K562 (cell line): ENCODE data around the gene C1orf167. TPM values are rescaled to one million over a fixed set of nuclear protein-coding genes. Genes with fewer than 3 reads are reported as not detected.

Experiments used
- ARHGAP35 ChIP-seq: fragments of 450-650 bp; IDR thresholded peaks from 2 replicates; pipeline ENCODE4 v1.6.1; 2018; ENCODE audit not compliant: partially characterized antibody
- CHD2 ChIP-seq: IDR thresholded peaks from 2 replicates; pipeline ENCODE4 v1.6.1; 2011; ENCODE audit warnings: low read depth, low read length
- CXXC5 ChIP-seq: fragments of 250-450 bp; sonication (Bioruptor Pico); IDR thresholded peaks from 2 replicates; pipeline ENCODE4 v1.8.0; 2022; ENCODE audit warnings: inconsistent platforms, mild to moderate bottlenecking, moderate library complexity
- ELF1 ChIP-seq: fragments of 200-800 bp; sonication (Bioruptor generic); IDR thresholded peaks from 2 replicates; pipeline ENCODE4 v1.6.1; 2016; ENCODE audit warnings: missing genetic modification characterization, missing compliant biosample characterization
- HDAC3 ChIP-seq: fragments of 450-650 bp; IDR thresholded peaks from 2 replicates; pipeline ENCODE4 v1.6.1; 2018; ENCODE audit warnings: borderline replicate concordance, mild to moderate bottlenecking, moderate library complexity; ENCODE audit not compliant: partially characterized antibody
- HNRNPK ChIP-seq: fragments of 200-400 bp; formaldehyde crosslinking; IDR thresholded peaks from one replicate; pipeline ENCODE4 v1.6.1; 2018; ENCODE audit warnings: mild to moderate bottlenecking, low read depth, low read length; ENCODE audit not compliant: poor library complexity, severe bottlenecking
- ILF3 ChIP-seq: fragments of 450-650 bp; IDR thresholded peaks from 2 replicates; pipeline ENCODE4 v1.6.1; 2018; ENCODE audit warnings: antibody characterized with exemption, mild to moderate bottlenecking, moderate library complexity, borderline replicate concordance
- L3MBTL2 ChIP-seq: fragments of 450-650 bp; IDR thresholded peaks from 2 replicates; pipeline ENCODE4 v1.6.1; 2016; ENCODE audit warnings: mild to moderate bottlenecking, moderate library complexity
- MAFF ChIP-seq: IDR thresholded peaks from 2 replicates; pipeline ENCODE4 v1.6.1; 2012; ENCODE audit warnings: low read length, improper control_type of control experiment
- MBD2 ChIP-seq: sonication (generic); IDR thresholded peaks from 2 replicates; pipeline ENCODE4 v1.6.1; 2016; ENCODE audit warnings: low read depth, borderline replicate concordance
- MEF2D ChIP-seq: conservative IDR thresholded peaks from 2 replicates; pipeline ENCODE4 v1.6.1; 2016; ENCODE audit warnings: low read depth, missing genetic modification characterization, missing compliant biosample characterization
- MTF1 ChIP-seq: fragments of 250-450 bp; sonication (Bioruptor Pico); IDR thresholded peaks from 2 replicates; pipeline ENCODE4 v1.9.0; 2021; ENCODE audit warnings: moderate library complexity, mild to moderate bottlenecking, inconsistent platforms, borderline replicate concordance
- NCOA1 ChIP-seq: fragments of 450-650 bp; IDR thresholded peaks from 2 replicates; pipeline ENCODE4 v1.6.1; 2016; ENCODE audit warnings: low read depth
- NFIC ChIP-seq: fragments of 450-650 bp; IDR thresholded peaks from 2 replicates; pipeline ENCODE4 v1.6.1; 2017; ENCODE audit warnings: mild to moderate bottlenecking, inconsistent platforms
- POLR2B ChIP-seq: fragments of 450-650 bp; IDR thresholded peaks from 2 replicates; pipeline ENCODE4 v1.6.1; 2018; ENCODE audit warnings: low read depth; ENCODE audit not compliant: partially characterized antibody
- SNRNP70 ChIP-seq: fragments of 200-400 bp; formaldehyde crosslinking; optimal IDR thresholded peaks from 2 replicates; pipeline ENCODE3; 2017; ENCODE audit warnings: low read depth, low read length
- TRIM24 ChIP-seq, 2 experiments: fragments of 450-650 bp; IDR thresholded peaks; 2 replicates each; pipeline ENCODE4 v1.6.1; 2016
- ZBTB7A ChIP-seq: IDR thresholded peaks from 2 replicates; pipeline ENCODE4 v1.6.1; 2011; ENCODE audit warnings: low read depth, mild to moderate bottlenecking, low read length, moderate library complexity, borderline replicate concordance; ENCODE audit not compliant: control insufficient read depth
- ZBTB8A ChIP-seq: fragments of 450-650 bp; IDR thresholded peaks from 2 replicates; pipeline ENCODE4 v1.6.1; 2018; ENCODE audit warnings: mild to moderate bottlenecking, moderate library complexity; ENCODE audit not compliant: partially characterized antibody
- ZNF124 ChIP-seq: sonication (generic); formaldehyde crosslinking; IDR thresholded peaks from 2 replicates; pipeline ENCODE4 v1.8.1; 2022; ENCODE audit warnings: missing genetic modification reagents
- ZNF263 ChIP-seq: sonication (generic); formaldehyde crosslinking; IDR thresholded peaks from 2 replicates; pipeline ENCODE4 v1.8.0; 2022; ENCODE audit warnings: mild to moderate bottlenecking, missing genetic modification reagents, borderline replicate concordance
- ZNF354B ChIP-seq: fragments of 250-450 bp; sonication (Bioruptor Pico); IDR thresholded peaks from 2 replicates; pipeline ENCODE4 v1.4.0; 2020
- ZNF583 ChIP-seq: fragments of 250-450 bp; sonication (Bioruptor Pico); IDR thresholded peaks from 2 replicates; pipeline ENCODE4 v1.4.0; 2020
- polyA plus RNA-seq, 8 experiments: library from polyadenylated mRNA; depleted of rRNA in 4 of 8; stranded (reverse) in 5 of 8; unstranded in 3 of 8; fragments of >200 nt; fragmentation: Nextera tagmentation in 2 of 8; fragmentation: Illumina TruSeq in 1 of 8; extraction: Ambion mirVana in 2 of 8; extraction: Trizol in 1 of 8; gene quantifications; 2 replicates each; pipeline versions ENCODE4 v1.2.1 to v1.2.3, GENCODE V29; 2011 to 2014; ENCODE audit warnings: inconsistent platforms in 1 of 8, missing spikeins in 1 of 8
- total RNA-seq, 7 experiments: library from RNA; depleted of rRNA in 6 of 7; stranded (reverse); fragments of >200 nt in 6 of 7; fragmentation: Illumina TruSeq in 2 of 7; extraction: Trizol in 2 of 7; gene quantifications; 2 replicates each; pipeline versions ENCODE4 v1.2.1 to v1.2.3, GENCODE V29; 2011 to 2021; ENCODE audit warnings: low replicate concordance in 1 of 7
- TF ChIP-seq, protein P1 (sequence below): sonication (generic); IDR thresholded peaks from 2 replicates; pipeline ENCODE4 v1.6.1; 2016
- TF ChIP-seq, protein P2 (sequence below): fragments of 200-800 bp; sonication (Bioruptor generic); IDR thresholded peaks from 2 replicates; pipeline ENCODE4 v1.6.1; 2017; ENCODE audit warnings: missing genetic modification characterization, missing compliant biosample characterization
- TF ChIP-seq, protein P3 (sequence below), 2 experiments: fragments of 450-650 bp; conservative IDR thresholded peaks; 2 replicates each; pipeline ENCODE4 v1.6.1; 2017; ENCODE audit warnings: mild to moderate bottlenecking in 2 of 2, moderate library complexity in 2 of 2

Gene C1orf167
- total and polyA plus RNA-seq, 9 of the 15 experiments (the other 6 are each of a cell fraction or from before 2014, with no cell fraction given): 0.22 to 0.86 (median 0.31) TPM; not detected in 2

DNA sequence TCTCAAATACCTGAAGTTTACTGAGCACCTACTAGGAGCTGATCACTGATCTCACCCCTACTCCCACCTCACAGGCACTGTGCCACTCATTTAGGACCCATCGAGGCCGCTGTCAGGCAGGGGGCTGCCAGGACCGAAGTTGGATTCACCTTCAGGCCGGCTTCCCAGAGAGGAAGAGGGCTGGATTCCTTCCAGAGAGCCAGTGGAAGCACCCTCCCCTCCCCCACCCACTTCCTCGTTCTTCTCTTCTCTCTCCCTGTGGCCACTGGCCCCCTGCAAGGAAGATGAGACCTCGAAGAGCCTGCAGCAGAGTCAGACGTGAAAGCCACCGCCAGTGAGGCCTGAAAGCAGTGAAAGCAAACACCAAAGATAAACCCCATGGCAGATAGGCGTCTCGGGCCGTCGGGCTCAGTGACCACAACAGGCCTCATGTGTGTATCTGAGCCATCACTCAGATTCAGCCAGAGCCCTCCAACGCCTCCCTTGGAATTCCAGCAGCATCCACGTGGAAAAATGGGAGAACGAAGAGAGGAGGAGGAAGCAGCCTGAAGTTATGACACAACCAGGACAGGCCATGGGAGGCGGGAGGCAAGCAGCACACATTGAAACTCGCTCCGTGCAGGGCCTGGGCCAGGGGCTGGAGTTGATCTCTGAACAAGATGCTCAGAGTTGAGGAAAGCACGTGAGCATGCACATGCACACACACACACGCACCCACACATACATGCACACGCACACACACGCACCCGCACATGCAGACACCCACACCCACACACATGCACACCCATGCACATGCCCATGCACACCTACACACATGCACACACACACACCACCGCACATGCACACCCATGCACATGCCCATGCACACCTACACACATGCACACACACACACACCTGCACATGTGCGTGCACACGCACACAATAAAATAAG, 32.2 kb upstream of the C1orf167 start (continued):
- TF ChIP-seq HNRNPK (no peak), HDAC3 (no peak), ZBTB7A (peak; percentile 17; the same call in 1 of the 2 replicates), MBD2 (no peak; the same call in 1 of the 2 replicates), ZNF263 (CRISPR knock-in tag) (no peak), MEF2D (no peak), L3MBTL2 (peak; percentile 63), CHD2 (peak; percentile 36; the same call in 1 of the 2 replicates), ELF1 (peak; percentile 59), NFIC (peak; percentile 70), SNRNP70 (no peak), ZBTB8A (no peak), POLR2B (no peak), CXXC5 (CRISPR knock-in tag) (no peak; the same call in 1 of the 2 replicates), MAFF (no peak), ZNF583 (CRISPR knock-in tag) (0 out of 2 replicates have a peak, but pooled peaks have one; percentile 33), ZNF124 (no peak), TRIM24 (IDR thresholded peaks at IDR 0.05) (no peak; a peak in 1 of 4 replicates), NCOA1 (peak; percentile 18; the same call in 1 of the 2 replicates), ILF3 (no peak), MTF1 (CRISPR knock-in tag) (no peak), ARHGAP35 (peak; percentile 54), ZNF354B (no peak)
- TF ChIP-seq, protein P1, sequence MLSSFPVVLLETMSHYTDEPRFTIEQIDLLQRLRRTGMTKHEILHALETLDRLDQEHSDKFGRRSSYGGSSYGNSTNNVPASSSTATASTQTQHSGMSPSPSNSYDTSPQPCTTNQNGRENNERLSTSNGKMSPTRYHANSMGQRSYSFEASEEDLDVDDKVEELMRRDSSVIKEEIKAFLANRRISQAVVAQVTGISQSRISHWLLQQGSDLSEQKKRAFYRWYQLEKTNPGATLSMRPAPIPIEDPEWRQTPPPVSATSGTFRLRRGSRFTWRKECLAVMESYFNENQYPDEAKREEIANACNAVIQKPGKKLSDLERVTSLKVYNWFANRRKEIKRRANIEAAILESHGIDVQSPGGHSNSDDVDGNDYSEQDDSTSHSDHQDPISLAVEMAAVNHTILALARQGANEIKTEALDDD: no peak
- TF ChIP-seq, protein P2, sequence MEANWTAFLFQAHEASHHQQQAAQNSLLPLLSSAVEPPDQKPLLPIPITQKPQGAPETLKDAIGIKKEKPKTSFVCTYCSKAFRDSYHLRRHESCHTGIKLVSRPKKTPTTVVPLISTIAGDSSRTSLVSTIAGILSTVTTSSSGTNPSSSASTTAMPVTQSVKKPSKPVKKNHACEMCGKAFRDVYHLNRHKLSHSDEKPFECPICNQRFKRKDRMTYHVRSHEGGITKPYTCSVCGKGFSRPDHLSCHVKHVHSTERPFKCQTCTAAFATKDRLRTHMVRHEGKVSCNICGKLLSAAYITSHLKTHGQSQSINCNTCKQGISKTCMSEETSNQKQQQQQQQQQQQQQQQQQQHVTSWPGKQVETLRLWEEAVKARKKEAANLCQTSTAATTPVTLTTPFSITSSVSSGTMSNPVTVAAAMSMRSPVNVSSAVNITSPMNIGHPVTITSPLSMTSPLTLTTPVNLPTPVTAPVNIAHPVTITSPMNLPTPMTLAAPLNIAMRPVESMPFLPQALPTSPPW (CRISPR knock-in tag): peak; percentile 27; the same call in 1 of the 2 replicates
- TF ChIP-seq, protein P3, sequence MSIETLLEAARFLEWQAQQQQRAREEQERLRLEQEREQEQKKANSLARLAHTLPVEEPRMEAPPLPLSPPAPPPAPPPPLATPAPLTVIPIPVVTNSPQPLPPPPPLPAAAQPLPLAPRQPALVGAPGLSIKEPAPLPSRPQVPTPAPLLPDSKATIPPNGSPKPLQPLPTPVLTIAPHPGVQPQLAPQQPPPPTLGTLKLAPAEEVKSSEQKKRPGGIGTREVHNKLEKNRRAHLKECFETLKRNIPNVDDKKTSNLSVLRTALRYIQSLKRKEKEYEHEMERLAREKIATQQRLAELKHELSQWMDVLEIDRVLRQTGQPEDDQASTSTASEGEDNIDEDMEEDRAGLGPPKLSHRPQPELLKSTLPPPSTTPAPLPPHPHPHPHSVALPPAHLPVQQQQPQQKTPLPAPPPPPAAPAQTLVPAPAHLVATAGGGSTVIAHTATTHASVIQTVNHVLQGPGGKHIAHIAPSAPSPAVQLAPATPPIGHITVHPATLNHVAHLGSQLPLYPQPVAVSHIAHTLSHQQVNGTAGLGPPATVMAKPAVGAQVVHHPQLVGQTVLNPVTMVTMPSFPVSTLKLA (conservative IDR thresholded peaks at IDR 0.05): no peak
